Skin epidermis (tissue), 12 donors: Measurements from ENCODE around the gene MEIS2.

Experiments used
- H3K27ac ChIP-seq, 21 experiments: fragments of 200-600 bp; sonication (generic) in 11 of 21; one replicate each; pipeline ENCODE4 v1.5.0; 2020; ENCODE audit warnings: mild to moderate bottlenecking in 3 of 21, inconsistent platforms in 2 of 21, moderate library complexity in 2 of 21
- H3K4me3 ChIP-seq, 7 experiments: fragments of 200-600 bp; sonication (generic) in 2 of 7; one replicate each; pipeline ENCODE4 v1.5.0; 2020; ENCODE audit warnings: inconsistent platforms in 2 of 7, mild to moderate bottlenecking in 2 of 7, moderate library complexity in 1 of 7

The MEIS2 gene

DNA sequence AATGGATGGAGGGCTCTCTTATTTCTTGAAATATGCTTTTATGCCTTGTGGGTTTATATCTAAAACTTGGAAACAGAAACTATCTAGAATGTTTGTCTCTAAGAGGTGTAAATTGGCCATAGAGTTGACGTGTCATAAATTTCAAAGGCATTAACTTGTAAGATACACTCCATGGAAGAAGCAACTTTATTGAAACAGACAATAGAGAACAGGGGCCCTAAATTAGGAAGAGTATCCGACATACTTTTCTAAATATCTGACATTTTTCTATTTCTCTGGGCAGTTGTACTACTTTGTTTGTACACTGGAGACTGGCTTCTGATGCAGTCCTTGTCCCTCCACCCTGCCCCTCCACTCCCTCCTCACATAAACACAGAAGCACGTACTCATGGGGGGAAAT lies 50.0 kb downstream of the MEIS2 start:
- Histone ChIP-seq H3K4me3 (no peak overlapping the region), H3K27ac (no peak overlapping the region)

DNA sequence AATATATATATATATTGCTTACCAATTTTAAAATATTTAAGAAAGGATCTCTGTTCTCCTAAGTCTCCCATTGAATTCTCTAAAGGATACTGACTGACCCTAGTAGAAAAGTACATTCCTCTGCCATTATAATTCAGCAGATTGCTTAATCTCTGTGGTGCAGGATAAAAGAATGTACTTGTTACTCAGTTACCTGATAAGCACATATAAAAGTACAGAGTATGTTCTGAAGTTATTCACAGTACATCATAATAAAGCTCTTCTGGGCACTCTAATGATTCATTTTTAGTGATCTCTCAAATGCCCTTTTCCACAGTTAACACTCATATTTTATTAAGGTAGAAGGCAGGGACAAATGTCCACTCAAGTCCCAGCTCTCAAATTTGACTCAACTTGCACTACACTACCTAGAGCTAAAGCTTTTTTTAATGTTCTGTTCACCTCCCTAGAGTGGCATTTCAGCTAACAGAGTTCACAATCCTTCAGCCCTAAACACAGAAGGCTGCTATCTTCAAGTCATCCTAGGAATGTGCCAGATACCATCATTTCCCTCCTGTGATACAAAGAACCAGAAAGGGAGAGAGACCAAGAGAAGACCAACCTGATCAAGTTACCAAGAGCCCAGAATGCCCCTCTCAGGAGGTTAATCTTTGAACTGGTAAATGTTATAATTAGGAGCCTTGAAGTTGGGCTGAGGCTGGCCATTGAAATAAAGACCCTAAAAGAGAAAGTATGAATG lies 53.3 kb downstream of the MEIS2 start:
- Histone ChIP-seq H3K27ac (no peak overlapping the region), H3K4me3 (no peak overlapping the region)

DNA sequence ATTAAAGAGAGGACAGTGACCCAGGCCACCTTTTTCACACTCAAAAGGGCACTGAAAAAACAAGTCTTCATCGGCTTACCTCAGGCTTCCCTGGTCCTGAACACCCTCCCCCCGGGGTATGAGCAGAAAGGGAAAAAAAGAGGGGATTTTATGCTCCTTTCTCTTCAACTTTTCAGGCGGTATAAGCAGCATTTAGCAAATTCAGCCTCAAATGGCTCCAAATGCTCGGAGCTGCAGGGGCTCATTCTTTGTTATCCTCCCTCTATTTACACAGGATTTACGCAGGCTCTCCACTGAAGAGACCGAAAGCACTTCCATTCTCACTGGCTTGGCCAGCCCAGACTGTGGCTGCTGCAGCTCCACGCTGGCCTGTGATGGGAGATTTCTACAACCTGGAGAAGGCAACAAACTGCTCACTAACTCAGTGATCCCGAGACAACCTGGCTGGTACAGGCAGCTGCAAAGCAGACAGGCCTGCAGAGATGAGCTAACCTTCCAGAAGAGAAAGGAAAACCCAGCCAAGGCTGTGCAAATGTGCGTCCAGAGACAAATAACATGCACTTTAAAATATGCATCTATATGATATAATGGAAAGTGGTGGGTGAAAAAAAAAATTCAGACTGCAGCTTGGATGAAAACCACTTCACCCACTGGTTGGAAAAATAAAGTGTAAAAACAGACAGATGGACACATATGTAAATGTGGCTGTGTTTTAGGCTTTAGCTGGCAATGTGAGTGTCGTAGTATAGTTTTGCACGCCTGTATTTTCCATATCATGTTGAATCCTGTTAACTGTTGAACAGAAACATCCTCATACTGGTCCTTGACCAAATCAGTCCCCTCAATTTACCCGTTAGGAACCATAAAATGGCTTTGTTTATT lies 54.2 kb downstream of the MEIS2 start:
- H3K27ac ChIP-seq = no peak overlapping the region
- no peak overlapping the region for H3K4me3 ChIP-seq

DNA sequence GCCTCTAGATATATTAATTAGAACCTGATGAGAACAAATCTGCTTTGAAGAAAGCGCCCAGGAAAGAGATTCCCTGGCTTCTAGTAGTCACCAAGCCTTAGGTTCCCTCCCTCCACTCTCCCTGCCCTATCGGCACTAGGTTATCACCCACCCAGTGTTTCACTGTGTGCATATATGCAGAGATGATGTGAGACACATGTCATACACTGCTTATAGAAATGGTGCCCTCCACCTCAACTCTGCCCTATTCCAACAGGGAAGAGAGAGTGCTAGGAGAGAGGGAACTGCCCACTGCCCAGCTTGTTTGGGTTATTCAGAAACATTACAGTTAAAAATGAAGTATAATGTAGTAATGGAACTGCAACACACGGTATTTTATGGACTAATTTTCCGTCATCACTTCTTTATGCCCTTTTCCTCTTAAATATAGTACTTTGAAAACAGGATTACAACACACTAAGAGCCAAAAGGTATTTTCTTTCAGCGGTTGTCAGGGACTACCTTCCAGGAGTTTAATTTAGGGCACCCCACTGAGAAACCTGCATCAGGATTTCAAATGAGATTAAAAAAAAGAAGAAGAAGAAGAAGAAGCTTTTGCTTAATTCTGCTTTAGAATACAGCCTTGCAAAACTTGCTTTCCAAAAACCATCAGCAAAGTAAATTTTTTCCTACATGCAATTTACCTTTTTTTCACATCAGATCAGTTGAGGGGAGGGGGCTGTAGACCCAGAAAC lies 55.3 kb downstream of the MEIS2 start:
- no peak overlapping the region for H3K27ac ChIP-seq
- no peak overlapping the region for H3K4me3 ChIP-seq

DNA sequence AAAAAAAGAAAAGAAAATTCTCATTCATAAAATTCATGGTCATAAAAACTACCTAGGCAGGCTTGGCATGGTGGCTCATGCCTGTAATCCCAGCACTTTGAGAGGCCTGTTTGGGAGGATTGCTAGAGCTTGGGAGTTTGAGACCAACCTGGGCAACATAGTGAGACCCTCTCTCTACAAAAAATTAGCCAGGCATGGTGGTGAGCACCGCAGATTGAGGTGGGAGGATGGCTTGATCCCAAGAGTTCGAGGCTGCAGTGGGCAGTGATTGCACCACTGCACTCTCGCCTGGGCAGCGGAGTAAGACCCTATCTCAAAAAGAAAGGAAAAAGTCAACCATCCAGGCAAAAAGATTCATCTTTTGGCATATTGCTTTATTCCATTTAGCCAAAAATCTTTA lies 58.5 kb downstream of the MEIS2 start:
- no peak overlapping the region for H3K4me3 ChIP-seq
- H3K27ac ChIP-seq = no peak overlapping the region

GRCh38 chr15:37041042-37041441 lies 59.3 kb downstream of the MEIS2 start:
- Histone ChIP-seq H3K4me3 (no peak overlapping the region), H3K27ac (no peak overlapping the region)

DNA sequence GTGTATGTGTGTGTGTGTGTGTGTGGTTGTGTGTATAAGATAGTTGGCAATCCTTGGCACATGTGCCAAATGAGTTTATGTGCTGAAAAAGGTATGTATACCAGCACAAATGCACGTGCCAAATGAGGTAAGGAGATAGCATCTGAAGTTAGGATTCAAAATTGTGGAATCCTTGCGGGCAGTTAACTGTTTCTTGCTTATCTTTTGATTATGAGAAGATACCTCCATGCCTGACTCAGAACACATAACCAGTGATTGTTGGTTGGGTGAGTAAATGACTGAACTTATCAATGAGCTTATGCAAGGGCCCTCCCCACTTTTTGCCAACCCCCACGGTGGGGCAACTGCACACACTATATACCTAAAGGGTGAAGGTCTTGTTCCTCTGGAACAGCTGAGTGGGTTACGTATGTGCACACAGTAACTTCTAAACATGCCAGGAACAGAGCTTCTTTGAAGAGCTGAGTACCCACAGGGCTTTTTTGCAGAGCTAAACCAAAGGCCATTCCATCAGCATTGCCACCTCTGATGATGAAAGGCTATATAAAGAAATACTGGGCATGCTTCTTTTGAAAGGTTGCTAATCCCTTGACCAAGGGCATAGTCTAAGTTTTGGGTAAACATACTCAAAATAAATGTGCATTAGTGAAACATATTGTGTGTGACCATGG lies 60.1 kb downstream of the MEIS2 start:
- no peak overlapping the region for H3K27ac ChIP-seq
- no peak overlapping the region for H3K4me3 ChIP-seq

DNA sequence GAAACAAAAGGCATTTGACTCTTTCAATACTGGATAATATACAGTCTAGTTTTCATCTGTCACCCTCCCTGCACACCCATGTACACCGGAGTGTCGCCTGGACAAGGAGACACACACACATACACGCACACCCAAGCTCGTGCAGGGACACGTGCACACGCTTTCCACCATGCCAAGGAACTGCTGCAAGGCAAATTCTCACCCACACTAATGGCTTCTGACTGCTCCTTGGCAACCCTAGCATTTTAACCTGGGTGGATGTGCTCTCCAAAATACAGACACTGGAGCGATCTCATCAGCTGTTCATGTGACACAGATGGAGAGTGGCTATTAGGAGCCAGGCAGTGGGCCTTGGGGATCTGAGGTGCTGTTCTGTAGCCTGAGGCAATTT lies 61.6 kb downstream of the MEIS2 start:
- Histone ChIP-seq H3K27ac (no peak overlapping the region), H3K4me3 (no peak overlapping the region)

DNA sequence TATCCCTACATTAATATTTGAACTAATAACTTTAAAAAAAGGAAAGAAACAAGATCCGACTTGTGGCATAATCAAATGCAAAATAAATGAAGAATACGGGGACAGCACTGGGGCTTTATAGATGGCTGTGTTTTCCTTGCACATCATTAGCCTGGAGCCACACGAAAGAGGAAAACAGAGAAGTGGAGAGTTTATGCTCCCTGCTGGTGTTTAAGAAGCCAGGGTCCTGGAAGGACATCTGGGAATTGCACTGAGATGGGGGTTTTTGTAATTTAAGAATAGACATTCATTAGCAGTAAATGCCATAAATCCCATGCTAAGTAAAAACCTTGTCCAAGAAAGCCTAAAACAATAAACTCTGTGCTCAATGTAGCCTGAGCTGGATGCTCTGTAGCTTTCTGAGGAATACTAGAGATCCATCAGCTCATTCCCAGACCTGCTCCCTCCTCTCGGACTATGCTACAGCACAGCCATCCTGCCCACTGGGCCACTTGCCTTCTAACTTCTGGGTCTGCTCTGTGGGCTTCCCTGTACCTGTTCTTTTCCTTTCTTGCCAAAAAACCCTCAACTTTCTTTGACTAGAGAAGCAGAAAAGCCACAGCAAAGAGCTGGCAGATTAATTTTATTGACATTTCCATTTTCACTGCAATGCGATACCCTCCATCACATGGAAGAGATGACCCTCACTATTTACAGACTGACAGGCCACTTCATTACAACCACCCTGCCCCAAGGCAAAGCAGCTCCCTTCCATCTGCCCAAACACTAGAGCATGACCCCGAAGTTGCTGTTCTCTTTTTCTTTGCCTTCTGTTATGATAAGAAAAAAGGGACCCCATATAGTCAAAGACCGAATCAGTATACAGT lies 62.3 kb downstream of the MEIS2 start:
- Histone ChIP-seq H3K27ac (no peak overlapping the region), H3K4me3 (no peak overlapping the region)

- H3K4me3 ChIP-seq = no peak overlapping the region
- H3K27ac ChIP-seq = no peak overlapping the region
These were observed 63.2 kb downstream of the MEIS2 start for GRCh38 chr15:37037071-37037655.

GRCh38 chr15:37034835-37035748 lies 65.3 kb downstream of the MEIS2 start:
- H3K27ac ChIP-seq = no peak overlapping the region
- no peak overlapping the region for H3K4me3 ChIP-seq

- Histone ChIP-seq H3K27ac (no peak overlapping the region), H3K4me3 (no peak overlapping the region)
These were observed 66.0 kb downstream of the MEIS2 start for GRCh38 chr15:37034392-37034791.

- H3K27ac ChIP-seq = no peak overlapping the region
- H3K4me3 ChIP-seq = no peak overlapping the region
These were observed 68.1 kb downstream of the MEIS2 start for GRCh38 chr15:37032091-37032775.

- no peak overlapping the region for H3K27ac ChIP-seq
- H3K4me3 ChIP-seq = no peak overlapping the region
These were observed 69.2 kb downstream of the MEIS2 start for GRCh38 chr15:37031198-37031597.

- no peak overlapping the region for H3K4me3 ChIP-seq
- H3K27ac ChIP-seq = no peak overlapping the region
These were observed 71.6 kb downstream of the MEIS2 start for GRCh38 chr15:37028625-37029296.

GRCh38 chr15:37020852-37021251 lies 79.5 kb downstream of the MEIS2 start:
- no peak overlapping the region for H3K4me3 ChIP-seq
- no peak overlapping the region for H3K27ac ChIP-seq
